ENCODE results near the gene HSPA14.

DNA sequence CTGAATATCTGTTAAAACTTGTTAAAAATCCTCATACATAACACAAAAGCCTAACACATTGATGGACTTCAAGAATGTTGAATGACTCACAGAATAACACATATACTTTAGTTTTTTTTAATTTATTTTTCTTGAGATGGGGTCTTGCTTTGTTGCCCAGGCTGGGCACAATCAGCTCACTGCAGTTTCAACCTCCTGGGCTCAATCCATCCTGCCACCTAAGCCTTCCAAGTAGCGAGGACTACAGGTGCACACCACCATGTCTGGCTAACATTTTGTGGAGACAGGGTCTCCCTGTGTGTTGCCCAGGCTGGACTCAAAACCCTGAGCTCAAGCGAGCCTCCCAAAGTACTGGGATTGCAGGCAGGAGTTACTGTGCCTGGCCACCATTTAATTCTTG, 68.7 kb downstream of the HSPA14 start:
- no peak for TF ChIP-seq POLR2AphosphoS5 (IDR thresholded peaks at IDR 0.05)
- TF ChIP-seq, protein P1, sequence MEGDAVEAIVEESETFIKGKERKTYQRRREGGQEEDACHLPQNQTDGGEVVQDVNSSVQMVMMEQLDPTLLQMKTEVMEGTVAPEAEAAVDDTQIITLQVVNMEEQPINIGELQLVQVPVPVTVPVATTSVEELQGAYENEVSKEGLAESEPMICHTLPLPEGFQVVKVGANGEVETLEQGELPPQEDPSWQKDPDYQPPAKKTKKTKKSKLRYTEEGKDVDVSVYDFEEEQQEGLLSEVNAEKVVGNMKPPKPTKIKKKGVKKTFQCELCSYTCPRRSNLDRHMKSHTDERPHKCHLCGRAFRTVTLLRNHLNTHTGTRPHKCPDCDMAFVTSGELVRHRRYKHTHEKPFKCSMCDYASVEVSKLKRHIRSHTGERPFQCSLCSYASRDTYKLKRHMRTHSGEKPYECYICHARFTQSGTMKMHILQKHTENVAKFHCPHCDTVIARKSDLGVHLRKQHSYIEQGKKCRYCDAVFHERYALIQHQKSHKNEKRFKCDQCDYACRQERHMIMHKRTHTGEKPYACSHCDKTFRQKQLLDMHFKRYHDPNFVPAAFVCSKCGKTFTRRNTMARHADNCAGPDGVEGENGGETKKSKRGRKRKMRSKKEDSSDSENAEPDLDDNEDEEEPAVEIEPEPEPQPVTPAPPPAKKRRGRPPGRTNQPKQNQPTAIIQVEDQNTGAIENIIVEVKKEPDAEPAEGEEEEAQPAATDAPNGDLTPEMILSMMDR (IDR thresholded peaks at IDR 0.05), result no peak

Measured in stomach (tissue), 4 donors.